ENCODE measurements around the gene LHX3.

LHX3 gene

DNA sequence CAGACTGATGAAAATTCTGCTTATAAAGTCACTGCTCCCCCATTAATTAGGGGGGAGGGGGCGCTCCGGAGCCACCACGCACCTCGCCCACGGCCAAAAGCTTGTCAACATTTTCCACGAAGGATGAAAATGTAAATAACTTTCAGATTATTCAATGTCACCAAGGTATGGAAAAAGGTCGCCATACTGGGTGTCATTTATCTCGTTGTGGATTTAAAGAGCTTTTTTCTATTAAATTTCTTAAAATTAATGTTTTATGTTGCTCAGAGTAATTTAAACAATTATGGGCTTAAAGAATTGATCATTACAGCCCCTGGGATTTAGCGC is 13.0 kb downstream of the LHX3 start:
- DNase-seq, result no peak

DNA sequence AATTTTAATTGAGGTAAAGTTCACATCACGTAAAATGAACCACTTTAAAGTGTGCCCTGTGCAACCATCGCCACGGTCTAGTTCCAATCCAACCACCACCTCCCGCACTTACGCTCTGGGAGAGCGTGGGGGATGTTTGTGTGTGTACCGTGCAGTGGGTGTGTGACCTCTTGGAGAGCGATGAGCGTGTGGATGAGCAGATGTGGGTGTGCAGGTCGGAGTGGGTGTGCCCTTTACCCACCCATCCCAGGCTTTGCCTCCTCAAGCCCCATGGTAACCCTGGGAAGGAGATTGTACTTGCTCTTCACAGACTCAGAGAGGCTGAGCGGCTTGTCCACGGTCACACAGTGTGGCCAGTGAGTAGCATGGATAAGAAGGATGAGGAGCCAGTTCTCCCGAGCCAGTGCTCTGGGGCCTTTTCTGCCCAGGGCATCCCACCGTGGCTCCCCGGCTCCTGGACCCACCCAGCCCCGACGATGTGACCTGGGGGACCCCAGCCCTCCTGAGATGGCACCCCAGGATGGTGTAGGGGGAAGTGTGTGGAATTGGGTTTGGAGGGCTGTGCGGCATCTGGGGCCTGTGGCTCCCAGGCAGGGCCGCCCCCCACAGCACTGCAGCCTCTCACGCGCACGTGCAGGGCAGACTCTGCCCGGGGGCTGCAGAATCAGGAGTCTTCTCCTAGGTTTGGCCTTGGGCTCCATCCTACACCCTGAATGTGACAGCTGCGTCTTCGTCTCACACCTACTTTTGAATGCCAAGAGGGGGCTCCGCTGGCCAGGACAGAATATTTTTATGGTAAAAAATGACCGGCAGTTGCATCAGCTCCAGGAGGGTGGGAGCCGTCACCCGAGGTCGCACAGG is 13.6 kb downstream of the LHX3 start:
- no peak for DNase-seq

DNA sequence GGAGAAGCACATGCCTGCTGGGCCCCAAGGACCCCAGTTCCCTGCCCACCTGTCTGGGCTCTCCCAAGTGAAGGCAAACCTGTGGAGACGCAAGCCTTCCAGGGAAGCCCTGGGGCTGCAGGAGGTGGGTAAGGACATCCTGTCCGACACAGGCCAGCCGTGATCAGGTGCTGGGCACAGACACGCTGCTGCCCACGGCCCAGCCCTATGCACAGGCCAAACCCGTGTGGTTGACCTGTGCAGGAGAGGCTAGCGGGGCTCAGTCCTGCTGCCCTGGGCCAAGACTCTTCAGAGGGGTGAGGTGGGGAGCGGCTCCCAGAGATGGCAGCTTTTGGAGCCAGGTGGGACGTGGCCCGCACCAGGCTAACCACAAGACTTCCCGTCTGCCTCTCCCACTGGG is 14.3 kb downstream of the LHX3 start:
- no peak for DNase-seq

DNA sequence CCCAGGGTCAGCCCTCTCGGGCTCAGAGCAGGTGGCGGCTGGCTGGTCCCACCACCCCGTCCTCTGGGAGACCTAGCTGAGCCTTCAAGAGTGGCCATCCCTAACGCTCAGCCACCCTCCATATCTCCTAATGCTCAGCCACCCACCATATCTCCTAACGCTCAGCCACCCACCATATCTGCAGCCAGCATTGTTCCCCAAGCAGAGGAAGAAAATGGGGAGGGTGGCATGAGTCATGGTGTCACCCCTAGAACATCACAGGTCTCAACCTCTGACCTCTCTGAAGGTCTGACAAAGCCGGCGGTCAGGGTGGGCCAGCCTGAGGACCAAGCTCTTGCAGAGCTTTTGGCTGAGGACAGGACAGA is 14.7 kb downstream of the LHX3 start:
- no peak for DNase-seq

DNA sequence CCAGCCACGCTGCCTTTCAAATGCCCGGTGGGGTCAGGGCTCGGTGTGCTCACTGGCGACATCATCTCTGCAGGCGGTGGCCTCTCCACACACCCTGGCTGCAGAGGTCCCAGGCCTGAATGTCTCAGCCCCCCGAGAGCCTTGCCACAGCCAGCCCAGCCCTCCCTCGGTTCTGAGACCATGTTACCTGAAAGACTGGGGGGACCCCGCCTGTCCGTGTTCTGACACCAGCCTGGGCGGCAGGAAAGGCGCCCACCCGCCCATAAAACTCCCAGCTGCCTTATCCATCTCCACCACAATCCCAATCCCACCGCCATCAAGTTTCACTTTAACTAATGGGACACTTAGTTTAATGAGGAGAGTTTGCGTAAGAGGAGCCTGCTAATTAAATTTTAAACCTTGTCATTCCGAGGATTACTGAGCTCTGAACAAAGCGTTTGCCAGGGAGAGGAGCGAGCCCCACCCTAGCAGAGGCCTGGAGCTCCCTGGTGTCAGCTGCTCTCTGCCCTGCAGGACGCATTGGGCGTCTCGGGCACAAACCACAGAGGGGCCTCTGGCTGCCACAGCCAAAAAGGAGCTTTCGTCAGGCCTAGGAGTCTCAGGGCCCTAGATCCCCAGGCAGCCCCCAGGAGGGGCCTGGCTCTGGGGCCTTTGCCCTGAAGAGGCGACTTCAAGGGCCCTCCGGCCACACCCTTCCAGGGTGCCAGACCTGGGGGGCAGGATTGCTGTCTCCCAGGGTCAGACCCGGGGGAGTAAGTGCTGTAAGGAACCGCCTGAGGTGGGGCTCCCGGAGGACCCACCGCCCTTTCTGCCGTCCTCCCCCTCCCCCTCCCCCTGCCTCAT is 15.3 kb downstream of the LHX3 start:
- no peak for DNase-seq

DNA sequence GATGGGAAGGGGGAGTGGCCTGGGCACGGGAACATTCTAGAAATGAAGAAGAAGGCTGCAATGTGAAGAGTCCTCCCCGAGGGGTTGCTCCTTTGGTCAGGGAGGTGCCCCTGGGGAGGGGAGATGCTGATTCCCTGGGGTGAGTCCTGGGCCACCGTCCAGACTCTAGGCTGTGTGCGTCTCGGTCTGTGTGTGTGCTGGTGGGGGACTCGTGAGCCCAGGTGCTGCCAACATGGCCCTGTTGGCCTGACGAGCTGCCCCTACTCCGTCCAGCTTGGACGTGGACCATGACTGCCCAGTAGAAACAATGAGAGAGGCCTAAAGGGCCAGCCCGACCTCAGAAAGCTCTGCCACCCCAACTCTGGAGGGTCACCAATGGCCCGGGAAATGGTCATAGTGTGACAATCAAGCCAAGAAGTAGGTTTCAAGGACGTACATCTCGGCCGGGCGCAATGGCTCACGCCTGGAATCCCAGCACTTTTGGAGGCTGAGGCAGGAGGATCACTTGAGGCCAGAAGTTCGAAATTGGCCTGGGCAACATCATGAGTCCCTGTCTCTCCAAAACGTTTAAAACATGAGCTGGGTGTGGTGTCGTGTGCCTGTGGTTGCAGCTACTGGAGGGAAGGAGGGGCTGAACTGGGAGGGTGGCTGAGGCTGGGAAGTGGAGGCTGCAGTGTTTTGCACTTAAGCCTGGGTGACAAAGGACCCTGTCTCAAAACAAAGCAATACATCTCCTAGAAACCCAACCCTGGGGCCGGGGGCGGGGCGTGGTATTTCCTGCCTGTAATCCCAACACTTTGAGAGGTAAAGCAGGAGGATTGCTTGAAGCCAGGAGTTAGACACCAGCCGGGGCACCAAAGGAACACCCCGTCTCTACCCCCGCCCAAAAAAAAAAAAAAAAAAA is 17.0 kb downstream of the LHX3 start:
- no peak for DNase-seq

DNA sequence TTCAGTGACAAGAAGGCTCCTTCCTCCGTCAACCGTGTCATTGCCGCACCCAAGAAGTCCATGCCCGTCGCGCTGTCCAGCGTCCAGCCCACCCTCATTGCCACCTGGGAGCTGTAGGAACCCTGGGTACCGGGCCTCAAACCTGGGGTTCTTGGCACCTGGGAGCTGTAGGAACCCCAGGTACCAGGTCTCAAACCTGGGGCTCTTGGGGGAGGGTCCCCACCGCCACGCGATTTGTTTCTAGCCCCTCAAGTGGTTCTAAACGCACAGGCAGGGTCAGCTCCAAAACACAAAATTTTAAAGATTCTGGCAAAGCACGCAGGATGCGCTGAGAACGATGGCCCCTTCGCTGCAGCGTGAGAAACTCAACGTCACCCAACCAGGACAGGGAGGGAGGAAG is 17.7 kb downstream of the LHX3 start:
- DNase-seq, result no peak

DNA sequence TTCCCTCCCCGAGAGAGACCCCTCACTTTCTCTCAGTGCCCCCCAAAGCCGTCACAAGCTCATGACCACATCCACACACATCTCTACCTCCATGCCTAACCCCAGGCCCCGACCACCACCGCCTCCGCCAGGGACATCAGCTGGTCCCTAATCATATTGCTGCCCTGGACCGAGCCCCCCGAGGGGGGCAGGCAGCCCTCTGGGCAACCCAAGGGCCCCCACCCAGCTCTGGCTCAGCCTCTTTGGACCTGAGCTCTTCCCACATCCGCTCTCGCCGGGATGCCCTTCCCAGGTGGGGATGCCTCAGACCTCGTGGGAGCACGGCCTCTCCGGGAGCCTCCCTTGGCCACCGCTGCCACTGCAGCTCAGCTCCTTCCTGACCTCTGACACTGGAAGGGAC is 18.5 kb downstream of the LHX3 start:
- no peak for DNase-seq

DNA sequence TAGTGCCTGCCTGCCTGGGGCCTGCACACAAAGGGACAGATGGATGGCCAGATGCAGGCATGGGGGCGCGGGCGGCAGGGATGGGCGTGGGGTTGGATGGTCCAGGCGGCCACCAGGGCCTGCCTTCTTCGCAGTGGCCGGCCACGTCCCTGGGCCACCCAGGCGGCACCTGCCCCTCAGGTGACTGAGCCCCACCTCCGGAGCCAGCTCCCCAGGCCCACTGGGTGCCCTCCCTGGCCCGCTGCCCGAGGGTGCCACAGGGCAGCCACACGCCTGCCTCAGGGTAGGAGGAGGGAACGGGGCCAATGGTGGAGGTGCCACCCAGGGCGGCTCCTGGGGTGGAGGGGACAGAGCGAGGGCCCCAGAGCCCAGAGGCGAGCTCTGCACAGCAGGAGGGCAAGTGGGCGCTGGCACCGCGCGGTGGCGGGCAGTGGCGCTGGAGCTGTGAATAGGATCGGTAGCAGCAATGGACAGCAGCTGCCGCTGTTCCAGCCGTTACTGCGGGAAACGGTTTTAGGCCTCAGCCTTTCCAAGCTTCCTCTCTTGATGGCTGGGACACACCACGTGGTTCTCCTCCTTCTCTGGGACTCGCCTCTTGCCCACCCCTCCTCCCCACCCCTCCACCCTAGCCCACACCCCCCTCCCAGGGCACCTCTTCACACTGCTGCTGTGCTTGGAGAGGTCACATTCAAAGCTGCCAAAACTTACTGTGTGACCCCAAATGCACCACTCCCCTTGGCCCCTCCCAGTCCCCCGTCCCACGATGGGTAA is 19.1 kb downstream of the LHX3 start:
- DNase-seq, result no peak

DNA sequence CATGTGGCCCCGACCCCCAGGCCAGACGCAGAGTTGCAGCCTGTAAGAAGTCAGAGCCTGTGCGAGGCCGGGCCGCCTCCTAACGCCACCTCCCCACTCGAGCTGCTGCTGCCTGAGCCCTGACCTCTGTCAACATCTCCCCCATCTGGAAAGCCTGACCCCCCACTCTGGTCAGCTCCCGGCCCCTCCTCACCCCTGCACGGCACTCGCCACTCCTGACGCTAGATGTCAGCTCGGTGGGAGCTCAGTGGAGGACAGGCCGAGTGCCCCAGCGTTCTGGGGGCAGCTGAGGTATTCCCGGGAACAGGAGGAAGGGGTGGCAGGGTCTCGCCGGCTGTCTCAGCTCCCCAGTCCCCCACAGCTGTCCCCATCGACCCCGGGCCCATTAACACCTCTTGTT is 19.9 kb downstream of the LHX3 start:
- DNase-seq, result no peak

DNA sequence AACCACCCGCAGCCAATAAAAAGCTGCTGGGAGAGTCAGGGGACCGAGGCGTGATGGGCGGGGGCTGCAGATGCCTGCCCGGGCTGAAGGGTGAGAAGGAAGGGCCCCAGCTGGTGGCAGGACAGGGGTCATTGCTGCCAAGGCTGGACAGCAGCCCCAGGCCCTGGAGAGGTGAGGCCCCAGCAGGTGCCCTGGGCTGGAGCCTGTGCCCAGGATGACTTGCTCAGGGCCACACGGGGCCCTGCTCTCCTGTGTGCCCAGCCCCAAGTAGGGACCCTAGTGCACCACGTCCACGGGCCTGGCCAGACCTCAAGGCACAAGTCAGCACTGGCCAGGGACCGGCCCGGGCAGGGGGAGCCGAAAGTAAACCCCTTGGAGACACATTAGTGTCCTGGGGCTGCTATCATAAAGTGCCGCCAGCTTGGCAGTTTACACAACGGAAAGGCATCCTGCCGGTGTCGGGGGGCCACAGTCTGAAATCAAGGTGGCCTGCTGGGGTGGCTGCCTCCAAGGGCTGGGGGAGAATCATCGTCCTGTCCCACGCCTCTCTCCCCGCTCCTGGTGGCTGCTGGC is 22.0 kb downstream of the LHX3 start:
- no peak for DNase-seq

DNA sequence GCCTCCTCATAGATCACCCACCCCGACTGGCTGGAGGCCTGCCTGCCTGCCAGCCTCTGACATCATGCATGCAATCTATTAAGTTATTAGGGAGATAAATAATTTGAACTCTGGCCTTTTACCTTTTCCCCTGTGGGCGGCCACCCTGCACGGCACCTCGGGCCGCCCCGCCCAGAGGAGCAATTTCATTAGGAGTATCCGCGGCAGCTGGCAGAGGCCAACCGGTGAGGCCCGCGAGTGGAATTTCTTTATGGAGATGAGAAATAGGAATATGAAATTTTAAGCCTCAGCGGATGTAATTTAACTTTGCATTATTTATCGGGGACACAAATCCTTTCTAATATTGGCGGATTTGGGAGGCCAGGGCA is 22.5 kb downstream of the LHX3 start:
- no peak for DNase-seq

DNA sequence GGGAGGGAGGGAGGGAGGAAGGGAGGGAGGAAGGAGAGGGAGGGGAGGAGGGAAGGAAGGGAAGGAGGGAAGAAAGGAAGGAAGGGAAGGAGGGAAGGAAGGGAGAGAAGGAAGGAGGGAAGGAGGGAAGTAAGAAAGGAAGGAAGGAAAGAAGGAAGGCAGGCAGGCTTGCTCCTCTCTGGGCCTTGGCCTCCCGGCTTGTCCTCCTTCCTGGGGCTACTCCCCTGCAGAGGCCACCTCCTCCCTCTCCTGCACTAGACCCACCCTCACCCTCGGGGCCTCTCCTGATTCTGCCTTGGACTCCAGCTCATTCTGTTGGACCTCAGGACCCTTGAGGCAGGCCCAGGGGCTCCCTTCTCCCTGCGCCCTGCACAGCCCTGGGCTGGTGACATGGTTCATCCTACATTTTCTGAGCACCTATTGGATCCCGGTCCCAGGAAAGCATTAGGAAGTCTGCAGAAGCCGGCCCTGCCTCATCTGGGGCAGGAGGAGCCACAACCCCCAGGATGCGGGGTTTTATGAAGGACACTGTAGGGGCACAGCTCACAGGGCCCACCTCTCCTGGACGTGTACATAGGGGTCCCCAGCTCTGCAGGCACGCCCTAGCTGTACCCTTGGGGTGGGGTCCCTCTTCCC is 23.0 kb downstream of the LHX3 start:
- no peak for DNase-seq

DNA sequence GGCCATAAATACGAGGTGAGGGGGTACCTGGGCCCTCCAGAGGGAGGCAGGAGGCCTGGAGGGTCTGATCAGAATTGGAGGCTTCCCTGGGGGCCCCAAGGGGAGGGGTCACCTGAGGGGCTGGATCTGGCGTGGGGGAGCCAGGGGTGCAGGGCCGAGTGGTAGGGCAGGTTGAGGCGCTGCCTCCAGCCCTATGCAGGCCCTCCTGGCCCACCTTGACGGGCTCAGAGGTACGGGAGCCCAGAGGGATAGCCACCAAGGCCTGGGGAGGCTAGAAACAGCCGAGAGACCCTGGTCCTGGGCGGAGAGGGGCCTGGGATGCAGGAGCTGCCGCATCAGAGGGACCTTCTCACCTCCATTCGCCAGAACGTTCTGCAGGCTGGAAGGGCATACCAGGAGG is 24.3 kb downstream of the LHX3 start:
- DNase-seq, result no peak

DNA sequence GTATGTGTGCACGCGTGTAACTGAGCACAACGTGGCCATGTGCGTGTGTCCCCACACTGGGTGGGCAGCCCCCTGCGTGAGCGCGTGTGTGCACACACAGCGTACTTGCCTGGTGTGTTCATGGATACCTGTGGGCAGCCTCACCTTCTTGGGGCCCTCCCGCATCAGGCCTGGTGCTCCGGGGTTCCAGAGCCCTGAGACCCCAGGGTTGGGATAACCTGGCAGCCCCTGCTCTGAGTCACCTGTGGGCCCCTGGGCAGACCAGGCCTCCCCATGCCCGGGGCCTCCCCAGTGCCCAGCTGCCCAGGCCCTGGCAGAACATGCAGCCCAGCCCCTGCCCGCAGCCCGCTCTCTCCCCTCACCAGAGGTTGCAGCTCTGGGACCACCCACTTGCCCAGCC is 25.2 kb downstream of the LHX3 start:
- no peak for DNase-seq

DNA sequence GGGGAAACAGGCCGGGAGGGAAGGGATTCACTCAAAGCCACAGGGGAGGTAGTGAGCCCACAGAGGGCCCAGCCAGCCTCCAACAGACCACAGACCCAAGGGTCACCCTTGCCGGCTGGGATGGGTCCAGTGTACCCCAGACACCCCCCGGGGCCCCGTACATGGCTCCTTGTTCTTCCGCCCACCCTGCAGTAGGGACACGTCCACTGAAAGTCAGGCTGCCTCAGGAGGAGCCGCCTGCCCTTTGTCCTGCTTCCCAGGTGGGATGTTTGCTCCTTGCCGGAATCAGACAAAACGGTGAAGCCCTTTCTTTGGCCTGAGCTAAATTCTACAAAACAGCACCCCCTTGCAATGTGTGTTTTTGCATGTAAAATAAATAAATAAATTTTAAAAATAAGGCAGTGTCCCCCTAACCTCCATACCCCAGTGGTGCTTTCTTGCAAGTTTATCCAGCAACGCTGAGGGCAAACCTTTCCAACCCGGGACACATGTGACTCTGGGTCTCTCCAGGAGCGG is 25.8 kb downstream of the LHX3 start:
- DNase-seq, result no peak

DNA sequence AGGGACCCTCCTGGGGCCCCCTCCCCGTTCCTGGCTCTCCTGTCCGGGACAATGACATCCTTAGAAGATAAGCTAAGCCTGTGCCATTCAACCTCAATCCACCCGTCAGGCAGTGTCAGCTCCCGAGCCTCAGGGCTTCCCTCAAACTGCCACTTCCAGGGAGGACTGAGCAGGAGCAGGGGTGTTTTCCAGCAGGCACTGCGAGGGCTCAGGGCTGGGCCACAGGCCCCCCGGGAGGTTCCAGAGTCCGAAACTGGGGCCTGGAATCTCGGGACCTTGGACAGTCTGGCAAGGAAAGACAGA is 26.2 kb downstream of the LHX3 start:
- no peak for DNase-seq

DNA sequence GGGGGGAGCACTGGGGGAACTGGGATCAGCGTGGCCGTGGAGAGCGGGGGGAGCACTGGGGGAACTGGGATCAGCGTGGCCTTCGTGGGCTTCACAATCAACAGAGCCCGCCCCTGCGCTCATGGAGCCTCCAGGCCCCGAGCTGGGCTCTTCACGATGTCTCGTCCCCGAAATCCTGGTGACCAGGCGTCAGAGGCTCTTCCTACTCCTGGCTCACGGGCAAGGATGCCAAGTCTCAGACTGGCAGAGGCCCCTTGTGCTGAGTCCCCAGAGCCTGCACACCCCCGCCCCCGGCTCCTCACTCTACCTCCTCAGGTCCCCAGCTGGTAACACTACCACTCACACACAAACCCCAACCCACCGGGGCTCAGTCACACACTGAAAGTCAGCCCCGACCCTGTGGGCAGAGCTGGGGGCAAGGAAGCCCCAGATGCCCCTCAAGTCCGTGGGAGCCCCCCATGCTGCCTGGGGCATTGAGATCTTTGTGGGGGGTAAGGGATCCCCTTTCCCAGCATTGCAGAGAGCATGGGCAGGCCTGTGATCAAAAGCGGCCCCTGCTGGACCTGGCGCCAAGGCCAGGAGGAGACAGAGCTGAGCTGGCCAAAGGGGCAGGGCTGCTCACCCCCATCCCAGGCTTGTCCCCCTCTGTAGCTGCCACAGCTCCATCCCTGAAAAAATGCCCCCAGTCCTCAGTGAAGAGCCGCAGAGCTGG is 26.7 kb downstream of the LHX3 start:
- no peak for DNase-seq

DNA sequence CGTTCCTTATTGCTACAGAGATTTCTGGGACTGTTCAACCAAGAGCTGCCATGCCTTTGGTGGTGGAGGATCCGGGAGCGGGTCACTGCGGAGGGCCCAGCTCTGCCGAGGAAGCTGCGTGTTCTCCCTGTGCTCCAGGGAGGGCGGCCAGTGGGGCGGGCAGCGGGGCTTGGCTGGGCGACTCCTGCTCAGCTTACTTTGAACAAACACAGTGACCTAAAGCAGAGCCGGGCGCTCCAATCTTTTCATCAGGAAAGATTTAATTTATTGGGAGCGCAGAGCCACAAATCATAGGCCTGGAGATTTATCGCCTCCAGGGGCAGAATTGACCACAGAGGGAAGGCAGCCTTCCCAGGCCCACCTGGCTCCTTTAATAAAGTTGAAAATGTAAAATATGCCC is 27.7 kb downstream of the LHX3 start:
- DNase-seq, result no peak

DNA sequence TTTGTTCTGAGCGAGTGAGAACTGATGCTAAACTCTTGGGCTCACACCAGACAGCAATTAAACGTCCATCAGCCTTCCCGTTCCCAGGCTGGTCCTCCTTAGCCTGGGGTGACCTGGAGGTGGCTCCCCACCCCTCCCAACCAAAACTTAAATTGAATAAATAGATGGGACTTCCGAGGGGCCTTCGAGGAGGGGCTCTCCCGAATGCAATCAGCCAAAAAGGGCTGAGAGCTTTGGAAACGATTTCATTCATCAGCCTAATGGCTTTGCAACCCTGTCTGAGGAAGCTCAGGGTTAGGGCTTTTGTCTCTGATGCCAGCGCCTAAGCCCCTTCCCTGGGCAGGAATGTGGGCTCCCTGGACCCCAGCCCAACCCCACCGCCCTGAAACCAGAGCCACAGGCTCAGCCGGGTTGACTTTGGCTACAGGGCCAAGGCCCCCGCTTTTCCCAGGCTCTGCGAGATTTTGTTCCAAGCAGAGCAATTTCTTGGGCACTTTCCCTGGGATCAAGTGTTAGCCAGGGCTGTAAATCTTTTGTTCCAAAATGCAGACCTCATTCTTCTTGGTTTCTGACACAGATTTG is 29.2 kb downstream of the LHX3 start:
- no peak for DNase-seq

All from inflammatory macrophage (primary cell).